B cell (primary cell): ENCODE results near the gene PSME3IP1. TPM values are rescaled to one million over a fixed set of nuclear protein-coding genes. Genes with fewer than 3 reads are reported as not detected.
A peak's percentile ranks its signal among the peaks of the same experiment; 100 is the strongest.

Experiments used
- ATAC-seq: fragments of 200-7000 bp; cut with Tn5 transposase; one replicate; pipeline ENCODE4 v1.10.0; 2021; ENCODE audit warnings: low read depth, mild to moderate bottlenecking, moderate number of reproducible peaks, moderate library complexity
- CTCF ChIA-PET: fragments of 350-600 bp; sonication (Branson Sonifier 250); formaldehyde crosslinking; loops from one replicate; lab custom pipeline; 2021; ENCODE audit warnings: antibody characterized with exemption, inconsistent platforms; lab: Charles Lee
- POLR2A ChIA-PET: fragments of 350-600 bp; sonication (Branson Sonifier 250); formaldehyde crosslinking; loops from one replicate; lab custom pipeline; 2021; ENCODE audit warnings: antibody characterized with exemption; lab: Charles Lee
- DNase-seq: peaks from one replicate; pipeline ENCODE4 v3.0.0; 2013
- H2AFZ ChIP-seq: 2 replicates; pipeline ENCODE4 v1.6.1; 2012; ENCODE audit warnings: mild to moderate bottlenecking, low read depth, low read length; ENCODE audit not compliant: insufficient read depth, poor library complexity, severe bottlenecking
- H3K27ac ChIP-seq, 2 donors: 1 replicate in 1 of 2; 2 replicates in 1 of 2; pipeline ENCODE4 v1.5.1; 2012 to 2013; ENCODE audit warnings: low read length in 2 of 2, mild to moderate bottlenecking in 2 of 2, moderate library complexity in 1 of 2
- H3K27me3 ChIP-seq, 4 experiments: fragments of 200-600 bp in 1 of 4; sonication (generic) in 1 of 4; replicated peaks in 1 of 4; 1 replicate in 2 of 4; 2 replicates in 2 of 4; pipeline versions ENCODE4 v1.6.1 to v1.7.0; 2013 to 2016; ENCODE audit warnings: low read length in 3 of 4, mild to moderate bottlenecking in 2 of 4, mixed read lengths in 1 of 4, moderate library complexity in 1 of 4; ENCODE audit not compliant: insufficient read depth in 4 of 4, control insufficient read depth in 3 of 4; ENCODE audit errors: control extremely low read depth in 1 of 4
- H3K36me3 ChIP-seq, 2 experiments: replicated peaks in 1 of 2; 1 replicate in 1 of 2; 2 replicates in 1 of 2; pipeline versions ENCODE4 v1.6.1 to v1.7.1; 2013; ENCODE audit warnings: low read length in 1 of 2; ENCODE audit not compliant: insufficient read depth in 2 of 2, control insufficient read depth in 1 of 2; ENCODE audit errors: control extremely low read depth in 1 of 2, extremely low read depth in 1 of 2
- H3K4me1 ChIP-seq, 2 donors: fragments of 200-600 bp in 1 of 2; sonication (generic) in 1 of 2; 1 replicate in 1 of 2; 2 replicates in 1 of 2; pipeline versions ENCODE4 v1.5.1 to v1.6.1; 2013 to 2017; ENCODE audit warnings: low read length in 2 of 2; ENCODE audit not compliant: control insufficient read depth in 2 of 2, insufficient read depth in 2 of 2
- H3K4me2 ChIP-seq: replicated peaks from 2 replicates; pipeline ENCODE3; 2012; ENCODE audit warnings: mild to moderate bottlenecking, low read depth, low read length; ENCODE audit not compliant: poor library complexity, severe bottlenecking
- H3K4me3 ChIP-seq, 5 experiments: fragments of 200-600 bp in 1 of 5; sonication (generic) in 1 of 5; 1 replicate in 3 of 5; 2 replicates in 2 of 5; pipeline versions ENCODE4 v1.5.1 to v1.7.0; 2011 to 2016; ENCODE audit warnings: low read length in 4 of 5, mild to moderate bottlenecking in 4 of 5, low read depth in 2 of 5, control low read depth in 1 of 5, moderate library complexity in 1 of 5; ENCODE audit not compliant: insufficient read depth in 1 of 5; ENCODE audit errors: control extremely low read depth in 1 of 5, extremely low read depth in 1 of 5
- H3K79me2 ChIP-seq: fragments of 200-600 bp; sonication (generic); one replicate; pipeline ENCODE4 v1.6.0; 2016; ENCODE audit warnings: low read length; ENCODE audit not compliant: control insufficient read depth, insufficient read depth
- H3K9ac ChIP-seq: fragments of 200-600 bp; sonication (generic); 2 replicates; pipeline ENCODE4 v1.6.1; 2017; ENCODE audit warnings: mild to moderate bottlenecking, low read length, moderate library complexity
- H3K9me3 ChIP-seq, 3 donors: one replicate each; pipeline versions ENCODE4 v1.6.1 to v1.7.1; 2013; ENCODE audit warnings: low read length in 2 of 3; ENCODE audit not compliant: control insufficient read depth in 2 of 3, insufficient read depth in 1 of 3; ENCODE audit errors: control extremely low read depth in 1 of 3
- H4K20me1 ChIP-seq: 2 replicates; pipeline ENCODE4 v1.6.0; 2012; ENCODE audit warnings: mild to moderate bottlenecking, low read length; ENCODE audit not compliant: insufficient read depth, control insufficient read depth, poor library complexity, severe bottlenecking
- H3K27ac Mint-ChIP-seq: one replicate; pipeline ENCODE4 v1.8.0; 2021; ENCODE audit warnings: mixed read lengths
- H3K27me3 Mint-ChIP-seq: one replicate; pipeline ENCODE4 v1.8.0; 2021; ENCODE audit warnings: mixed read lengths
- H3K4me1 Mint-ChIP-seq: one replicate; pipeline ENCODE4 v1.8.0; 2021; ENCODE audit warnings: mixed read lengths
- H3K4me3 Mint-ChIP-seq: one replicate; pipeline ENCODE4 v1.8.0; 2021; ENCODE audit warnings: mixed read lengths
- H3K9me3 Mint-ChIP-seq: one replicate; pipeline ENCODE4 v1.8.0; 2022; ENCODE audit warnings: mixed read lengths; ENCODE audit not compliant: insufficient read depth
- EZH2 ChIP-seq: IDR thresholded peaks from 2 replicates; pipeline ENCODE4 v1.6.1; 2012; ENCODE audit warnings: borderline replicate concordance, low read depth, mild to moderate bottlenecking, moderate library complexity, low read length; ENCODE audit not compliant: insufficient read depth, poor library complexity, severe bottlenecking
- WGBS: methylation state at CpG from one replicate; pipeline ENCODE4 v1.1.5; 2013; ENCODE audit warnings: missing lambda C conversion rate; ENCODE audit not compliant: insufficient coverage; 5-methylcytosine and 5-hydroxymethylcytosine counted together
- intact Hi-C: fragments of 100-400 bp; cut with micrococcal nuclease; formaldehyde crosslinking; loops from one replicate; pipeline ENCODE4 v1.10.0; 2022
- polyA plus RNA-seq: library from polyadenylated mRNA; depleted of rRNA; stranded (reverse); fragments of >200 nt; gene quantifications from 2 replicates; pipeline ENCODE4 v1.2.3, GENCODE V29; 2012
- total RNA-seq, 2 donors: library from RNA; stranded (reverse); fragments of 120-200 nt in 1 of 2; gene quantifications; 1 replicate in 1 of 2; 2 replicates in 1 of 2; pipeline versions ENCODE4 v1.2.3 to v1.2.4, GENCODE V29; 2013 to 2022
- TF ChIP-seq, protein P1 (sequence below): fragments of 200-600 bp; IDR thresholded peaks from one replicate; pipeline ENCODE4 v1.8.0; 2022; ENCODE audit warnings: antibody characterized with exemption, mild to moderate bottlenecking

Gene PSME3IP1
- total and polyA plus RNA-seq, 2 donors (not counting 1 experiment from before 2014, with no cell fraction given), result 125 to 166 TPM

DNA sequence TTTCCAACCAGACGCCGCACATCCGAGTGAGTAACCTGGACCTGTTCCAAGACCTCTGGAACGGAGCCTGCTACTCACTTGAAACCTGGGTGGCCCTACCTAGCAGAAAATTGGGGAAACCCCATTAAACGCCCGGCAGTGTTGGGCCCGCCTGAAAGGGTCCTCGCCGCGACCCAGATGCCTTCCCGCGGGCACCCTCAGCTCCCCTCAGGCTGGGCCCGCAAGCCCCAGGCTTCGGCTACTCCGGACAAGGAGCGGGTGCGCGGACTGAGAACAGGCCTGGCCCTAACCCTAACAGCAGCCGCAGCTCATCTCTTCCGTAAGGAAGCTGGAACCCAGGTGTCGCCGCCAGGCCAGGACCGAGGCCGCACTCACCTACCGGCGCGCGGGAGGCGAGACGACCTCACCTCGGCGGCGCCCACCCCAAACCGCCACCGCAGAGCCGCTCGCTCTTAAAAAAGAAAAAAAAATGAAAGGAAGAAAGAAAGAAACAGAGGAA is 344 bp downstream of the PSME3IP1 start:
- peak overlapping the region; percentile 90 for H3K9ac ChIP-seq
- Mint-ChIP-seq H3K4me1 (peaks cover 58% of the 10 kb centered on the region), H3K9me3 (no peaks in the 10 kb centered on the region), H3K27ac (peak overlapping the region; percentile 98), H3K27me3 (no peaks in the 10 kb centered on the region), H3K4me3 (peak overlapping the region; percentile 90)
- H3K27ac ChIP-seq, result peak overlapping the region; percentile 77 to 92
- peak overlapping the region; percentile 90 for H2AFZ ChIP-seq
- ATAC-seq, result peak; percentile 26
- H3K4me3 ChIP-seq, result peak overlapping the region; percentile 81 to 99 (median 88)
- intact Hi-C loops, result loop anchor here (5.0 to 10.0 kb wide), 6 partner anchors 93 to 1442 kb away; partner anchors contain the start of genes AMFR, CCDC102A, CNOT1 and CPNE2
- ChIA-PET CTCF (interaction anchor here (0.6 to 2.0 kb wide), 6 partner anchors 228 to 824 kb away, joined by 3 to 4 read pairs (median 4); partner anchors contain the start of gene POLR2C), POLR2A (interaction anchor here (0.6 to 1.2 kb wide), 10 partner anchors 44 to 944 kb away, joined by 3 to 6 read pairs (median 4); partner anchors contain the start of genes ARL2BP and CFAP20)
- peaks cover 0 to 6% of the 10 kb centered on the region in 2 experiments for H3K36me3 ChIP-seq
- 0% methylated on average over 32 of the region's 37 CpGs for WGBS
- H3K79me2 ChIP-seq, result peaks cover 96% of the 10 kb centered on the region
- H3K4me1 ChIP-seq, result peaks cover 26 to 28% of the 10 kb centered on the region in 2 donors
- H3K9me3 ChIP-seq, result no peaks in the 10 kb centered on the region
- TF ChIP-seq, protein P1, sequence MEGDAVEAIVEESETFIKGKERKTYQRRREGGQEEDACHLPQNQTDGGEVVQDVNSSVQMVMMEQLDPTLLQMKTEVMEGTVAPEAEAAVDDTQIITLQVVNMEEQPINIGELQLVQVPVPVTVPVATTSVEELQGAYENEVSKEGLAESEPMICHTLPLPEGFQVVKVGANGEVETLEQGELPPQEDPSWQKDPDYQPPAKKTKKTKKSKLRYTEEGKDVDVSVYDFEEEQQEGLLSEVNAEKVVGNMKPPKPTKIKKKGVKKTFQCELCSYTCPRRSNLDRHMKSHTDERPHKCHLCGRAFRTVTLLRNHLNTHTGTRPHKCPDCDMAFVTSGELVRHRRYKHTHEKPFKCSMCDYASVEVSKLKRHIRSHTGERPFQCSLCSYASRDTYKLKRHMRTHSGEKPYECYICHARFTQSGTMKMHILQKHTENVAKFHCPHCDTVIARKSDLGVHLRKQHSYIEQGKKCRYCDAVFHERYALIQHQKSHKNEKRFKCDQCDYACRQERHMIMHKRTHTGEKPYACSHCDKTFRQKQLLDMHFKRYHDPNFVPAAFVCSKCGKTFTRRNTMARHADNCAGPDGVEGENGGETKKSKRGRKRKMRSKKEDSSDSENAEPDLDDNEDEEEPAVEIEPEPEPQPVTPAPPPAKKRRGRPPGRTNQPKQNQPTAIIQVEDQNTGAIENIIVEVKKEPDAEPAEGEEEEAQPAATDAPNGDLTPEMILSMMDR, result no peak
- TF ChIP-seq EZH2, result no peak
- no peak for DNase-seq
- H3K27me3 ChIP-seq, result no peaks in the 10 kb centered on the region
- H4K20me1 ChIP-seq, result peaks cover 28% of the 10 kb centered on the region
- H3K4me2 ChIP-seq, result peak overlapping the region; percentile 91
